HepG2 (cell line): Measurements from ENCODE around the gene GSKIP. TPM values are rescaled to one million over a fixed set of nuclear protein-coding genes. Genes with fewer than 3 reads are reported as not detected.

Experiments used
- ATAC-seq: fragments of 200-7000 bp; cut with Tn5 transposase; 3 replicates; pipeline ENCODE4 v1.9.1; 2020; ENCODE audit warnings: mild to moderate bottlenecking, moderate library complexity
- BruUV-seq: library from RNA; stranded (reverse); fragments of 400-500 nt; replicated peaks from 2 replicates; lab custom pipeline; 2021; lab: Mats Ljungman, UMichigan
- CTCF ChIA-PET: fragments of 300-600 bp; formaldehyde crosslinking; extraction: SDS; loops from one replicate; lab custom pipeline; 2021; ENCODE audit warnings: low total read pairs, inconsistent platforms, low intra/inter-chr PET ratio; lab: Yijun Ruan, JAX
- POLR2A ChIA-PET: fragments of 350-600 bp; sonication (Branson Sonifier 250); formaldehyde crosslinking; loops from one replicate; lab custom pipeline; 2020; ENCODE audit warnings: antibody characterized with exemption, inconsistent platforms; lab: Yijun Ruan, JAX
- DNase-seq: peaks from one replicate; pipeline ENCODE4 v3.0.0-alpha.2; 2015; ENCODE audit warnings: low spot score
- FAIRE-seq: peaks from 3 replicates; lab custom pipeline; 2011; peaks lifted over from hg19 to GRCh38; lab: Jason Lieb, UNC
- H2AFZ ChIP-seq: one replicate; pipeline ENCODE4 v1.6.1; 2011; ENCODE audit warnings: low read length, inconsistent platforms
- H3K27ac ChIP-seq: fragments of 300-600 bp; 3 replicates; pipeline ENCODE4 v1.8.0; 2011; ENCODE audit warnings: mixed run types, mild to moderate bottlenecking, mixed read lengths, low read length, inconsistent platforms; ENCODE audit not compliant: insufficient read depth; ENCODE audit errors: extremely low read length
- H3K27me3 ChIP-seq, 2 experiments: fragments of 200-600 bp in 1 of 2; 2 replicates in 1 of 2; 3 replicates in 1 of 2; pipeline versions ENCODE4 v1.6.0 to v1.8.0; 2011; ENCODE audit warnings: low read length in 2 of 2, mild to moderate bottlenecking in 2 of 2, moderate library complexity in 2 of 2, inconsistent platforms in 1 of 2; ENCODE audit not compliant: insufficient read depth in 2 of 2, control insufficient read depth in 1 of 2
- H3K36me3 ChIP-seq, 2 experiments: fragments of 200-600 bp in 1 of 2; replicated peaks in 1 of 2; 2 replicates in 1 of 2; 3 replicates in 1 of 2; pipeline versions ENCODE4 v1.5.1 to v1.8.0; 2011; ENCODE audit warnings: low read length in 2 of 2, inconsistent platforms in 1 of 2; ENCODE audit not compliant: insufficient read depth in 2 of 2, control insufficient read depth in 1 of 2
- H3K4me1 ChIP-seq: 2 replicates; pipeline ENCODE4 v1.5.1; 2012; ENCODE audit warnings: low read length, inconsistent platforms; ENCODE audit not compliant: insufficient read depth
- H3K4me2 ChIP-seq: 2 replicates; pipeline ENCODE4 v1.6.0; 2011; ENCODE audit warnings: low read depth, low read length, inconsistent platforms
- H3K4me3 ChIP-seq, 3 experiments: fragments of 200-600 bp in 1 of 3; sonication (generic), shearing (Covaris generic) in 1 of 3; replicated peaks in 1 of 3; 2 replicates each; pipeline ENCODE4 v1.5.1; 2011 to 2016; ENCODE audit warnings: low read length in 3 of 3, inconsistent platforms in 2 of 3, low read depth in 2 of 3, mild to moderate bottlenecking in 2 of 3, control low read depth in 1 of 3, mixed read lengths in 1 of 3; ENCODE audit not compliant: insufficient read depth in 1 of 3
- H3K79me2 ChIP-seq: one replicate; pipeline ENCODE4 v1.6.1; 2011; ENCODE audit warnings: low read length, inconsistent platforms; ENCODE audit not compliant: insufficient read depth
- H3K9ac ChIP-seq: 2 replicates; pipeline ENCODE4 v1.6.0; 2011; ENCODE audit warnings: mild to moderate bottlenecking, low read depth, low read length, inconsistent platforms; ENCODE audit not compliant: insufficient read depth
- H3K9me3 ChIP-seq: 2 replicates; pipeline ENCODE4 v1.5.1; 2012; ENCODE audit warnings: mild to moderate bottlenecking, low read length
- H4K20me1 ChIP-seq: 2 replicates; pipeline ENCODE4 v1.6.0; 2011; ENCODE audit warnings: inconsistent platforms, mild to moderate bottlenecking, low read length, moderate library complexity; ENCODE audit not compliant: insufficient read depth
- KLF11 ChIP-seq: IDR thresholded peaks from 2 replicates; pipeline ENCODE4 v1.6.1; 2016; ENCODE audit warnings: missing compliant biosample characterization
- ZNF136 ChIP-seq: sonication (generic); formaldehyde crosslinking; IDR thresholded peaks from 2 replicates; pipeline ENCODE4 v1.8.1; 2022; ENCODE audit warnings: low read depth, mild to moderate bottlenecking, moderate library complexity, missing genetic modification reagents
- ZNF180 ChIP-seq: sonication (generic); formaldehyde crosslinking; IDR thresholded peaks from 2 replicates; pipeline ENCODE4 v1.4.0; 2020; ENCODE audit warnings: low read depth, missing genetic modification reagents, borderline replicate concordance
- ZNF605 ChIP-seq: sonication (generic); formaldehyde crosslinking; IDR thresholded peaks from 2 replicates; pipeline ENCODE4 v1.8.0; 2022; ENCODE audit warnings: mild to moderate bottlenecking, missing genetic modification reagents
- ZNF777 ChIP-seq: sonication (generic); formaldehyde crosslinking; IDR thresholded peaks from 2 replicates; pipeline ENCODE4 v1.4.0; 2020; ENCODE audit warnings: missing genetic modification reagents
- WGBS: methylation state at CpG from one replicate; pipeline ENCODE4 v1.1.6; 2017; ENCODE audit warnings: low lambda C conversion rate; 5-methylcytosine and 5-hydroxymethylcytosine counted together
- in situ Hi-C: cut with HindIII; loops from 2 replicates; pipeline ENCODE4 v1.10.0; 2017; ENCODE audit warnings: low pct_unique_long_range_greater_than_20kb; ENCODE audit not compliant: extremely low pct_ligation_motif_present
- intact Hi-C: fragments of 100-400 bp; cut with micrococcal nuclease; formaldehyde crosslinking; loops from one replicate; pipeline ENCODE4 v1.10.0; 2022; ENCODE audit not compliant: unreplicated experiment
- polyA plus RNA-seq, 8 experiments: library from polyadenylated mRNA; depleted of rRNA in 3 of 8; stranded (reverse) in 7 of 8; unstranded in 1 of 8; fragments of >200 nt; fragmentation: Illumina TruSeq in 4 of 8; extraction: Trizol in 4 of 8; gene quantifications; 2 replicates each; pipeline versions ENCODE4 v1.2.1 to v1.2.3, GENCODE V29; 2011 to 2016; ENCODE audit warnings: low read depth in 4 of 8, missing spikeins in 1 of 8, mixed read lengths in 1 of 8; ENCODE audit not compliant: insufficient read depth in 1 of 8
- total RNA-seq, 5 experiments: library from RNA; depleted of rRNA; stranded (reverse); fragments of >200 nt; fragmentation: Illumina TruSeq; extraction: Trizol; gene quantifications; 2 replicates each; pipeline ENCODE4 v1.2.3, GENCODE V29; 2016; ENCODE audit warnings: low read depth in 1 of 5

Gene GSKIP
- total and polyA plus RNA-seq, 2 of the 13 experiments (the other 11 are each of a cell fraction or from before 2014, with no cell fraction given): 12.5 to 27.3 TPM

DNA sequence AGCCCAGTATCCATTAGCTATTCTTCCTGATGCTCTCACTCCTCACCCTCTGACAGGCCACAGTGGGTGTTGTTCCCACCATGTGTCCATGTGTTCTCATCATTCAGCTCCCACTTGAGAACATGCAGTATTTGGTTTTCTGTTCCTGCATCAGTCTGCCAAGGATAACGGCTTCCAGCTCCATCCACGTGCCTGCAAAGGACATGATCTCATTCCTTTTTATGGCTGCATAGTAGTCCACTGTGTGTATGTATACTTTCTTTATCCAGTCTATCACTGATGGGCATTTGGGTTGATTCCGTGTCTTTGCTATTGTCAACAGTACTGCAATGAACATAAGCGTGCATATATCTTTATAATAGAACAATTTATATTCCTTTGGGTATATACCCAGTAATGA, 9.1 kb upstream of the GSKIP start:
- 88% methylated on average over 4 of the region's 4 CpGs for WGBS
- no peaks in the 10 kb centered on the region for H3K36me3 ChIP-seq
- no peak for TF ChIP-seq KLF11 (CRISPR knock-in tag)
- TF ChIP-seq ZNF136 (CRISPR knock-in tag): no peak
- no peak for TF ChIP-seq ZNF180 (CRISPR knock-in tag)
- TF ChIP-seq, all 625 proteins: peak for 0
- BruUV-seq: no TSS peak
- H3K27me3 ChIP-seq: no peaks in the 10 kb centered on the region
- no peak overlapping the region for H3K27ac ChIP-seq
- peaks cover 5% of the 10 kb centered on the region for H3K79me2 ChIP-seq
- ATAC-seq (no peak), DNase-seq (no peak), FAIRE-seq (no peak)
- ChIA-PET CTCF (no interaction called here), POLR2A (no interaction called here)
- no peaks in the 10 kb centered on the region for H3K4me1 ChIP-seq
- H4K20me1 ChIP-seq: no peaks in the 10 kb centered on the region
- no peak overlapping the region for H3K9ac ChIP-seq
- no peak overlapping the region for H2AFZ ChIP-seq
- in situ Hi-C loops: no loop called here
- H3K9me3 ChIP-seq: no peaks in the 10 kb centered on the region
- H3K4me2 ChIP-seq: no peak overlapping the region
- no peak overlapping the region for H3K4me3 ChIP-seq
- intact Hi-C loops: no loop called here

DNA sequence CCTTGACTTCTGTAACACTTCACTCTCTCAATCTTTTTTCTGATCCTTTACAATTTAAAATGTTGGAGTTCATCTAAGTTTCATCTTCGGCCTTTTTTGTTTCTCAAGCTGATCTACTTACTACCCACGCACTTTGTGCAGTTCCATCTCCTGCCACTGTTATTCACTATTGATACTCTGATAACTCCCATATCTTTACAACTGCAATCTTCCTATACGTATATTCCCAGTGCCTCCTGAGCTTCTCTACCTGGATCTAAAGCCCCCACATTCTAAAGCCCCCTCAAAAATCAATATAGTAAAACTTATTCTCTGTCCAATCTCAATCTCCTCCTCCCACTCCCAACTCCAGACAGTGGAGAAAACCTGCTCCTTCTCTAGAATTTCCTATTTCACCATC, 6.1 kb upstream of the GSKIP start:
- no peak overlapping the region for H3K9ac ChIP-seq
- BruUV-seq: no TSS peak
- ATAC-seq: peak; percentile 54; the same call in 2 of the 3 replicates
- no peak overlapping the region for H3K4me2 ChIP-seq
- FAIRE-seq: no peak
- H3K4me3 ChIP-seq: no peak overlapping the region
- H4K20me1 ChIP-seq: no peaks in the 10 kb centered on the region
- intact Hi-C loops: no loop called here
- H2AFZ ChIP-seq: no peak overlapping the region
- no peaks in the 10 kb centered on the region; a peak in 1 of 5 replicates for H3K27me3 ChIP-seq
- peaks cover 20% of the 10 kb centered on the region for H3K4me1 ChIP-seq
- TF ChIP-seq ZNF777 (CRISPR knock-in tag) (no peak), ZNF605 (CRISPR knock-in tag) (no peak)
- in situ Hi-C loops: no loop called here
- 91% methylated on average over 3 of the region's 3 CpGs for WGBS
- H3K36me3 ChIP-seq: no peaks in the 10 kb centered on the region
- DNase-seq: no peak
- CTCF ChIA-PET: no interaction called here
- POLR2A ChIA-PET: no interaction called here
- no peaks in the 10 kb centered on the region for H3K9me3 ChIP-seq
- no peak overlapping the region for H3K27ac ChIP-seq
- peaks cover 31% of the 10 kb centered on the region for H3K79me2 ChIP-seq
